Keratinocyte (primary cell): Measurements from ENCODE around the gene KIR2DL1. TPM values are rescaled to one million over a fixed set of nuclear protein-coding genes. Genes with fewer than 3 reads are reported as not detected.

Experiments used
- DNase-seq: peaks from one replicate; pipeline ENCODE4 v3.0.0-alpha.2; 2011; ENCODE audit warnings: low read depth, missing footprints, low spot score
- FAIRE-seq: peaks from 2 replicates; lab custom pipeline; 2011; peaks lifted over from hg19 to GRCh38; lab: Jason Lieb, UNC
- H2AFZ ChIP-seq: 2 replicates; pipeline ENCODE4 v1.6.0; 2012; ENCODE audit warnings: low read length, control low read depth, inconsistent platforms; ENCODE audit not compliant: control insufficient read depth
- H3K27ac ChIP-seq: 2 replicates; pipeline ENCODE4 v1.5.1; 2011; ENCODE audit warnings: low read length; ENCODE audit not compliant: control insufficient read depth, insufficient read depth
- H3K27me3 ChIP-seq: 3 replicates; pipeline ENCODE4 v1.6.0; 2011; ENCODE audit warnings: low read length; ENCODE audit not compliant: control insufficient read depth, insufficient read depth; ENCODE audit errors: extremely low read depth
- H3K36me3 ChIP-seq, 2 experiments: 2 replicates in 1 of 2; 3 replicates in 1 of 2; pipeline ENCODE4 v1.5.1; 2011; ENCODE audit warnings: low read length in 2 of 2, mild to moderate bottlenecking in 1 of 2; ENCODE audit not compliant: control insufficient read depth in 2 of 2, insufficient read depth in 2 of 2; ENCODE audit errors: extremely low read depth in 1 of 2
- H3K4me1 ChIP-seq: 3 replicates; pipeline ENCODE4 v1.5.1; 2011; ENCODE audit warnings: low read length; ENCODE audit not compliant: control insufficient read depth, insufficient read depth; ENCODE audit errors: extremely low read depth
- H3K4me2 ChIP-seq: 3 replicates; pipeline ENCODE4 v1.6.0; 2011; ENCODE audit warnings: low read depth, low read length; ENCODE audit not compliant: control insufficient read depth, insufficient read depth; ENCODE audit errors: extremely low read depth
- H3K4me3 ChIP-seq, 3 experiments: fragments of 200-600 bp in 1 of 3; sonication (generic) in 1 of 3; 2 replicates in 2 of 3; 3 replicates in 1 of 3; pipeline ENCODE4 v1.5.1; 2011 to 2016; ENCODE audit warnings: low read length in 3 of 3, mild to moderate bottlenecking in 3 of 3, control low read depth in 2 of 3, inconsistent platforms in 1 of 3, low read depth in 1 of 3, mixed read lengths in 1 of 3, mixed run types in 1 of 3, moderate library complexity in 1 of 3; ENCODE audit not compliant: control insufficient read depth in 2 of 3, insufficient read depth in 2 of 3; ENCODE audit errors: extremely low read depth in 1 of 3
- H3K79me2 ChIP-seq: 2 replicates; pipeline ENCODE4 v1.6.0; 2012; ENCODE audit warnings: low read length; ENCODE audit not compliant: control insufficient read depth, insufficient read depth
- H3K9ac ChIP-seq: 3 replicates; pipeline ENCODE4 v1.6.0; 2011; ENCODE audit warnings: low read length; ENCODE audit not compliant: control insufficient read depth, insufficient read depth; ENCODE audit errors: extremely low read depth
- H3K9me1 ChIP-seq: 3 replicates; pipeline ENCODE4 v1.6.0; 2011; ENCODE audit warnings: low read length; ENCODE audit not compliant: control insufficient read depth, insufficient read depth; ENCODE audit errors: extremely low read depth
- H3K9me3 ChIP-seq: 2 replicates; pipeline ENCODE4 v1.5.1; 2012; ENCODE audit warnings: low read depth, low read length; ENCODE audit not compliant: control insufficient read depth
- H4K20me1 ChIP-seq: 3 replicates; pipeline ENCODE4 v1.6.0; 2011; ENCODE audit warnings: low read length; ENCODE audit not compliant: control insufficient read depth, insufficient read depth; ENCODE audit errors: extremely low read depth
- CTCF ChIP-seq, 3 experiments: IDR thresholded peaks in 1 of 3; conservative IDR thresholded peaks in 1 of 3; optimal IDR thresholded peaks in 1 of 3; 2 replicates in 2 of 3; 3 replicates in 1 of 3; pipeline versions ENCODE3 to v1.5.1; 2011; ENCODE audit warnings: low read length in 3 of 3, mild to moderate bottlenecking in 3 of 3, moderate library complexity in 2 of 3, control low read depth in 1 of 3, inconsistent platforms in 1 of 3; ENCODE audit not compliant: insufficient read depth in 2 of 3; ENCODE audit errors: extremely low read depth in 1 of 3
- EZH2 ChIP-seq: IDR thresholded peaks from one replicate; pipeline ENCODE4 v1.6.1; 2012; ENCODE audit warnings: inconsistent platforms, mild to moderate bottlenecking, low read length, moderate library complexity
- dilution Hi-C: fragments of 300-500 bp; cut with MboI; formaldehyde crosslinking; loops from one replicate; pipeline ENCODE4 v1.7.0; 2020; ENCODE audit warnings: low sequenced_read_pairs; ENCODE audit not compliant: extremely low pct_ligation_motif_present
- polyA plus RNA-seq, 5 experiments: library from polyadenylated mRNA; depleted of rRNA in 3 of 5; stranded (reverse) in 3 of 5; stranded (forward) in 1 of 5; unstranded in 1 of 5; fragments of >200 nt; gene quantifications; 1 replicate in 1 of 5; 2 replicates in 3 of 5; 3 replicates in 1 of 5; pipeline versions ENCODE4 v1.2.1 to v1.2.3, GENCODE V29; 2011 to 2012; ENCODE audit warnings: missing spikeins in 2 of 5, low read depth in 1 of 5, low replicate concordance in 1 of 5

The KIR2DL1 gene
- polyA plus RNA-seq, 1 donor (not counting 4 experiments of a cell fraction or from before 2014, with no cell fraction given) = not detected

GRCh38 chr19:54727562-54727961, 42.0 kb upstream of the KIR2DL1 start:
- Histone ChIP-seq H3K36me3 (no peaks in the 10 kb centered on the region), H3K27ac (no peak overlapping the region), H3K79me2 (no peaks in the 10 kb centered on the region), H3K9me1 (no peaks in the 10 kb centered on the region), H4K20me1 (no peaks in the 10 kb centered on the region), H3K4me1 (no peaks in the 10 kb centered on the region), H3K27me3 (no peaks in the 10 kb centered on the region), H3K9ac (no peak overlapping the region), H2AFZ (no peak overlapping the region), H3K4me3 (no peak overlapping the region), H3K4me2 (no peak overlapping the region), H3K9me3 (peaks cover 7% of the 10 kb centered on the region)
- DNase-seq (no peak), FAIRE-seq (no peak)
- dilution Hi-C loops = no loop called here
- no peak for TF ChIP-seq EZH2
- no peak for TF ChIP-seq CTCF (optimal IDR thresholded peaks at IDR 0.05 in 1 of 3, IDR thresholded peaks at IDR 0.05 in 1 of 3, conservative IDR thresholded peaks at IDR 0.05 in 1 of 3; ENCODE audit: extremely low read depth in 1 of 3, insufficient read depth in 2 of 3, low read length in 3 of 3)

GRCh38 chr19:54728167-54728566, 41.4 kb upstream of the KIR2DL1 start:
- Histone ChIP-seq H4K20me1 (no peaks in the 10 kb centered on the region), H3K27ac (no peak overlapping the region), H3K9me1 (no peaks in the 10 kb centered on the region), H3K9ac (no peak overlapping the region), H3K4me1 (no peaks in the 10 kb centered on the region), H3K4me2 (no peak overlapping the region), H3K36me3 (no peaks in the 10 kb centered on the region), H3K79me2 (no peaks in the 10 kb centered on the region), H2AFZ (no peak overlapping the region), H3K27me3 (no peaks in the 10 kb centered on the region), H3K4me3 (no peak overlapping the region), H3K9me3 (peaks cover 7% of the 10 kb centered on the region)
- dilution Hi-C loops = no loop called here
- TF ChIP-seq EZH2 (no peak), CTCF (optimal IDR thresholded peaks at IDR 0.05 in 1 of 3, IDR thresholded peaks at IDR 0.05 in 1 of 3, conservative IDR thresholded peaks at IDR 0.05 in 1 of 3; ENCODE audit: extremely low read depth in 1 of 3, insufficient read depth in 2 of 3, low read length in 3 of 3) (no peak)
- DNase-seq = no peak
- no peak for FAIRE-seq
